Measurements from ENCODE around the gene ABCA2. TPM values are rescaled to one million over a fixed set of nuclear protein-coding genes. Genes with fewer than 3 reads are reported as not detected.

Gene ABCA2
- total RNA-seq, 1 experiment from 2014 or later: 114 TPM

DNA sequence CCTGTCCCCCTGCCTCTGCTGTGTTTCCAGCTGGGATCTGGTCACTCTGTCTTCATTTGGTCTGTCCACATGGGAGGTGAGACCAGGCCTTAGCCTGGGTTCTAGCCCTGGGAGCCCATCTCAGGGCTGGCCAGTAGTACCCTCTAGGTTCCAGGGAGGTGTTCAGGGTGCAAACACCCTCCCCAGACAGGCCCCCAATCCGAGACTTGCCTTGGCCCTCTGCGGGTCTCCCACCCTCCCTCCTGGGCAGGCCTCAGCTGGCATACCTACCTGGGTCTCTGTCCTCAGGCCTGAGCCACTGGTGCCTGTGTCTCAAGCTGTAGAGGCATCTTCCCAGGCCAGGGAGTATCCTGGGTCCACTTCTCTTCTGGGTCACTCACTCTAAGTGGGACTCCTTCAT is 43.2 kb upstream of the ABCA2 start:
- no peaks in the 10 kb centered on the region for H3K9me3 ChIP-seq (ENCODE audit: control insufficient read depth in 1 of 2, insufficient read depth in 1 of 2, low read depth in 1 of 2, low read length in 2 of 2)
- H3K9ac ChIP-seq (ENCODE audit: low read length): peak overlapping the region; percentile 89
- H3K79me2 ChIP-seq (ENCODE audit: insufficient read depth, low read length): peaks cover 38% of the 10 kb centered on the region
- ChIA-PET POLR2A (interaction anchor here (0.9 to 5.1 kb wide), 2 partner anchors 14 to 169 kb away, joined by 4 to 43 read pairs; partner anchors contain the start of genes MAN1B1 and TUBB4B), RAD21 (ENCODE audit: low non-redundant PET in 1 of 2, low total read pairs in 2 of 2, uncharacterized antibody in 2 of 2, unreplicated experiment in 2 of 2) (interaction anchor here in 1 of 2 experiments (0.5 kb wide), 1 partner anchor 80 kb away, joined by 11 read pairs; no protein-coding TSS in a partner anchor), CTCF (interaction anchor here (1.5 to 4.7 kb wide), 6 partner anchors 14 to 156 kb away, joined by 6 to 49 read pairs (median 12); partner anchors contain the start of genes MAN1B1, NPDC1 and RNF224)
- intact Hi-C loops (cut with micrococcal nuclease): no loop called here
- H3K4me1 ChIP-seq (ENCODE audit: control insufficient read depth in 1 of 2, insufficient read depth in 2 of 2, low read length in 2 of 2): peaks cover 24 to 42% of the 10 kb centered on the region in 2 experiments
- no TSS peak for BruUV-seq (replicated peaks)
- no peaks in the 10 kb centered on the region; a peak in 1 of 4 replicates for H3K36me3 ChIP-seq (ENCODE audit: control insufficient read depth in 1 of 2, insufficient read depth in 2 of 2, low read length in 2 of 2)
- DNase-seq (ENCODE audit: low read depth, low spot score) (no peak), ATAC-seq (no peak)
- peak overlapping the region; percentile 93 for H3K4me2 ChIP-seq (ENCODE audit: low read length)
- no peaks in the 10 kb centered on the region for H3K27me3 ChIP-seq (ENCODE audit: insufficient read depth, low read length)
- no peaks in the 10 kb centered on the region for H3K9me2 ChIP-seq (ENCODE audit: insufficient read depth)
- H2AFZ ChIP-seq (ENCODE audit: low read depth, low read length, poor library complexity, severe bottlenecking): no peak overlapping the region
- H4K20me1 ChIP-seq (ENCODE audit: insufficient read depth): no peaks in the 10 kb centered on the region; the same call in 1 of the 2 replicates
- H3K4me3 ChIP-seq (replicated peaks in 1 of 2; ENCODE audit: low read depth in 1 of 2, low read length in 2 of 2): peak overlapping the region; percentile 80 to 82
- peak overlapping the region; percentile 64 for H3K27ac ChIP-seq (ENCODE audit: low read depth, low read length)
- no peak for TF ChIP-seq SP1 (IDR thresholded peaks at IDR 0.05; ENCODE audit: low read depth)
- TF ChIP-seq, protein P1, sequence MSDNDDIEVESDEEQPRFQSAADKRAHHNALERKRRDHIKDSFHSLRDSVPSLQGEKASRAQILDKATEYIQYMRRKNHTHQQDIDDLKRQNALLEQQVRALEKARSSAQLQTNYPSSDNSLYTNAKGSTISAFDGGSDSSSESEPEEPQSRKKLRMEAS (IDR thresholded peaks at IDR 0.05): no peak
- TF ChIP-seq, protein P2, sequence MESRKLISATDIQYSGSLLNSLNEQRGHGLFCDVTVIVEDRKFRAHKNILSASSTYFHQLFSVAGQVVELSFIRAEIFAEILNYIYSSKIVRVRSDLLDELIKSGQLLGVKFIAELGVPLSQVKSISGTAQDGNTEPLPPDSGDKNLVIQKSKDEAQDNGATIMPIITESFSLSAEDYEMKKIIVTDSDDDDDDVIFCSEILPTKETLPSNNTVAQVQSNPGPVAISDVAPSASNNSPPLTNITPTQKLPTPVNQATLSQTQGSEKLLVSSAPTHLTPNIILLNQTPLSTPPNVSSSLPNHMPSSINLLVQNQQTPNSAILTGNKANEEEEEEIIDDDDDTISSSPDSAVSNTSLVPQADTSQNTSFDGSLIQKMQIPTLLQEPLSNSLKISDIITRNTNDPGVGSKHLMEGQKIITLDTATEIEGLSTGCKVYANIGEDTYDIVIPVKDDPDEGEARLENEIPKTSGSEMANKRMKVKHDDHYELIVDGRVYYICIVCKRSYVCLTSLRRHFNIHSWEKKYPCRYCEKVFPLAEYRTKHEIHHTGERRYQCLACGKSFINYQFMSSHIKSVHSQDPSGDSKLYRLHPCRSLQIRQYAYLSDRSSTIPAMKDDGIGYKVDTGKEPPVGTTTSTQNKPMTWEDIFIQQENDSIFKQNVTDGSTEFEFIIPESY (IDR thresholded peaks at IDR 0.05; ENCODE audit: extremely low read depth, insufficient replicate concordance, low read length): no peak
- TF ChIP-seq POLR2A (IDR thresholded peaks at IDR 0.05; ENCODE audit: borderline replicate concordance, extremely low read depth, insufficient read depth, insufficient read length): peak; percentile 8
- no peak for TF ChIP-seq ZFX (IDR thresholded peaks at IDR 0.05)
- TF ChIP-seq RAD21 (IDR thresholded peaks at IDR 0.05; ENCODE audit: low read depth): no peak

DNA sequence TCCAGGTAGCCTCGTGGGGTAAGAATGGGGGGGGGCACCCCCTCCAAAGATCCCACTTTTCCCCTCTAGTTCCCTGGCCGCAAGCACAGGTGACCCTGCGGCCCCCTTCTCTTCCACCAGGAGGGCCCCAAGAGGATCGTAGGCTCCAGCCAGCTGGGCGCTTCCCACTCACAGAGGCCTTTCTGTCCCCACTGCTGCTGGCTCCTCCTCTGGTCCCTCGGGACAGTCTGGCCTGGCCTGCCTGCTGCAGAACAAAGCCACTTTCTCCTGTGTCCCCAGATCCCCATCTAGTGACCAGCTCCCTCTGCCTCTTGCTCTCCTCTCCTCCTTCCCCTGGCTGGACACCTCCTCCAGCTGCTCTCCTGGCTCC is 42.9 kb upstream of the ABCA2 start:
- intact Hi-C loops (cut with micrococcal nuclease): no loop called here
- RAD21 ChIA-PET (ENCODE audit: low non-redundant PET in 1 of 2, low total read pairs in 2 of 2, uncharacterized antibody in 2 of 2, unreplicated experiment in 2 of 2): interaction anchor here in 1 of 2 experiments (0.5 to 1.2 kb wide), 4 partner anchors 24 to 685 kb away, joined by 3 to 11 read pairs (median 4); no protein-coding TSS in a partner anchor
- peak; percentile 29 for ATAC-seq
- TF ChIP-seq RAD21 (IDR thresholded peaks at IDR 0.05; ENCODE audit: low read depth): no peak
- TF ChIP-seq, protein P3, sequence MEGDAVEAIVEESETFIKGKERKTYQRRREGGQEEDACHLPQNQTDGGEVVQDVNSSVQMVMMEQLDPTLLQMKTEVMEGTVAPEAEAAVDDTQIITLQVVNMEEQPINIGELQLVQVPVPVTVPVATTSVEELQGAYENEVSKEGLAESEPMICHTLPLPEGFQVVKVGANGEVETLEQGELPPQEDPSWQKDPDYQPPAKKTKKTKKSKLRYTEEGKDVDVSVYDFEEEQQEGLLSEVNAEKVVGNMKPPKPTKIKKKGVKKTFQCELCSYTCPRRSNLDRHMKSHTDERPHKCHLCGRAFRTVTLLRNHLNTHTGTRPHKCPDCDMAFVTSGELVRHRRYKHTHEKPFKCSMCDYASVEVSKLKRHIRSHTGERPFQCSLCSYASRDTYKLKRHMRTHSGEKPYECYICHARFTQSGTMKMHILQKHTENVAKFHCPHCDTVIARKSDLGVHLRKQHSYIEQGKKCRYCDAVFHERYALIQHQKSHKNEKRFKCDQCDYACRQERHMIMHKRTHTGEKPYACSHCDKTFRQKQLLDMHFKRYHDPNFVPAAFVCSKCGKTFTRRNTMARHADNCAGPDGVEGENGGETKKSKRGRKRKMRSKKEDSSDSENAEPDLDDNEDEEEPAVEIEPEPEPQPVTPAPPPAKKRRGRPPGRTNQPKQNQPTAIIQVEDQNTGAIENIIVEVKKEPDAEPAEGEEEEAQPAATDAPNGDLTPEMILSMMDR (IDR thresholded peaks at IDR 0.05 in 2 of 3, conservative IDR thresholded peaks at IDR 0.05 in 1 of 3; ENCODE audit: borderline replicate concordance in 1 of 3, insufficient read depth in 1 of 3, low read depth in 2 of 3, low read length in 2 of 3): 0 out of 6 replicates have a peak, but pooled peaks of 1 of the 3 experiments have one; percentile 14
- TF ChIP-seq, protein P4, sequence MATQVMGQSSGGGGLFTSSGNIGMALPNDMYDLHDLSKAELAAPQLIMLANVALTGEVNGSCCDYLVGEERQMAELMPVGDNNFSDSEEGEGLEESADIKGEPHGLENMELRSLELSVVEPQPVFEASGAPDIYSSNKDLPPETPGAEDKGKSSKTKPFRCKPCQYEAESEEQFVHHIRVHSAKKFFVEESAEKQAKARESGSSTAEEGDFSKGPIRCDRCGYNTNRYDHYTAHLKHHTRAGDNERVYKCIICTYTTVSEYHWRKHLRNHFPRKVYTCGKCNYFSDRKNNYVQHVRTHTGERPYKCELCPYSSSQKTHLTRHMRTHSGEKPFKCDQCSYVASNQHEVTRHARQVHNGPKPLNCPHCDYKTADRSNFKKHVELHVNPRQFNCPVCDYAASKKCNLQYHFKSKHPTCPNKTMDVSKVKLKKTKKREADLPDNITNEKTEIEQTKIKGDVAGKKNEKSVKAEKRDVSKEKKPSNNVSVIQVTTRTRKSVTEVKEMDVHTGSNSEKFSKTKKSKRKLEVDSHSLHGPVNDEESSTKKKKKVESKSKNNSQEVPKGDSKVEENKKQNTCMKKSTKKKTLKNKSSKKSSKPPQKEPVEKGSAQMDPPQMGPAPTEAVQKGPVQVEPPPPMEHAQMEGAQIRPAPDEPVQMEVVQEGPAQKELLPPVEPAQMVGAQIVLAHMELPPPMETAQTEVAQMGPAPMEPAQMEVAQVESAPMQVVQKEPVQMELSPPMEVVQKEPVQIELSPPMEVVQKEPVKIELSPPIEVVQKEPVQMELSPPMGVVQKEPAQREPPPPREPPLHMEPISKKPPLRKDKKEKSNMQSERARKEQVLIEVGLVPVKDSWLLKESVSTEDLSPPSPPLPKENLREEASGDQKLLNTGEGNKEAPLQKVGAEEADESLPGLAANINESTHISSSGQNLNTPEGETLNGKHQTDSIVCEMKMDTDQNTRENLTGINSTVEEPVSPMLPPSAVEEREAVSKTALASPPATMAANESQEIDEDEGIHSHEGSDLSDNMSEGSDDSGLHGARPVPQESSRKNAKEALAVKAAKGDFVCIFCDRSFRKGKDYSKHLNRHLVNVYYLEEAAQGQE (IDR thresholded peaks at IDR 0.05; ENCODE audit: low read depth): no peak
- TF ChIP-seq ZFX (IDR thresholded peaks at IDR 0.05): no peak
- TF ChIP-seq ZNF274 (IDR thresholded peaks at IDR 0.05; ENCODE audit: low read depth, low read length): no peak

More for the DNA sequence above, 42.9 kb upstream of the ABCA2 start:
- DNase-seq (ENCODE audit: low read depth, low spot score): no peak
- H3K4me1 ChIP-seq (ENCODE audit: control insufficient read depth in 1 of 2, insufficient read depth in 2 of 2, low read length in 2 of 2): peaks cover 24 to 42% of the 10 kb centered on the region in 2 experiments
- H3K79me2 ChIP-seq (ENCODE audit: insufficient read depth, low read length): peaks cover 42% of the 10 kb centered on the region
- peak overlapping the region; percentile 89 for H3K9ac ChIP-seq (ENCODE audit: low read length)
- H3K27me3 ChIP-seq (ENCODE audit: insufficient read depth, low read length): no peaks in the 10 kb centered on the region
- peak overlapping the region; percentile 93 for H3K4me2 ChIP-seq (ENCODE audit: low read length)
- H3K4me3 ChIP-seq (replicated peaks in 1 of 2; ENCODE audit: low read depth in 1 of 2, low read length in 2 of 2): peak overlapping the region; percentile 80 to 82
- BruUV-seq (replicated peaks): TSS peak; percentile 87
- H3K9me2 ChIP-seq (ENCODE audit: insufficient read depth): no peaks in the 10 kb centered on the region
- no peak overlapping the region for H2AFZ ChIP-seq (ENCODE audit: low read depth, low read length, poor library complexity, severe bottlenecking)
- ChIA-PET CTCF (interaction anchor here (1.5 to 4.7 kb wide), 7 partner anchors 12 to 156 kb away, joined by 6 to 49 read pairs (median 7); partner anchors contain the start of genes MAN1B1, NPDC1 and RNF224), POLR2A (interaction anchor here (0.9 to 5.1 kb wide), 4 partner anchors 11 to 170 kb away, joined by 3 to 43 read pairs (median 4); partner anchors contain the start of genes MAN1B1 and TUBB4B)
- H3K27ac ChIP-seq (ENCODE audit: low read depth, low read length): peak overlapping the region; percentile 64
- H3K36me3 ChIP-seq (ENCODE audit: control insufficient read depth in 1 of 2, insufficient read depth in 2 of 2, low read length in 2 of 2): no peaks in the 10 kb centered on the region; a peak in 1 of 4 replicates
- H3K9me3 ChIP-seq (ENCODE audit: control insufficient read depth in 1 of 2, insufficient read depth in 1 of 2, low read depth in 1 of 2, low read length in 2 of 2): no peaks in the 10 kb centered on the region
- no peaks in the 10 kb centered on the region; the same call in 1 of the 2 replicates for H4K20me1 ChIP-seq (ENCODE audit: insufficient read depth)

Measured in HCT116 (cell line).